Psoas muscle (tissue), 8 donors: ENCODE measurements around the gene CFTR. TPM values are rescaled to one million over a fixed set of nuclear protein-coding genes. Genes with fewer than 3 reads are reported as not detected.
"Not testable (repeated sequence)": the region's sequence is repeated elsewhere in the genome, so short reads cannot be mapped to it uniquely, and the experiment has no call there.

Experiments
- ATAC-seq, 4 donors: fragments of 200-7000 bp; cut with Tn5 transposase; one replicate each; pipeline ENCODE4 v1.9.1; 2020; ENCODE audit warnings: moderate library complexity in 3 of 4, mild to moderate bottlenecking in 2 of 4
- DNase-seq, 2 donors: peaks; one replicate each; pipeline ENCODE4 v3.0.0-alpha.2; 2020
- H3K27ac ChIP-seq: fragments of 200-600 bp; one replicate; pipeline ENCODE4 v1.8.0; 2022
- H3K27me3 ChIP-seq, 3 donors: fragments of 200-600 bp in 1 of 3; one replicate each; pipeline versions ENCODE4 v1.6.1 to v1.8.0; 2013 to 2022; ENCODE audit warnings: low read length in 2 of 3, mild to moderate bottlenecking in 2 of 3, moderate library complexity in 1 of 3; ENCODE audit not compliant: insufficient read depth in 3 of 3
- H3K36me3 ChIP-seq, 2 donors: fragments of 200-600 bp in 1 of 2; one replicate each; pipeline versions ENCODE4 v1.6.1 to v1.8.0; 2013 to 2022; ENCODE audit warnings: low read depth in 1 of 2, mild to moderate bottlenecking in 1 of 2, moderate library complexity in 1 of 2; ENCODE audit not compliant: insufficient read depth in 1 of 2
- H3K4me1 ChIP-seq: fragments of 200-600 bp; one replicate; pipeline ENCODE4 v1.8.0; 2022
- H3K4me3 ChIP-seq: fragments of 200-600 bp; one replicate; pipeline ENCODE4 v1.8.0; 2022; ENCODE audit warnings: mild to moderate bottlenecking
- H3K9me3 ChIP-seq: fragments of 200-600 bp; one replicate; pipeline ENCODE4 v1.8.0; 2022
- WGBS, 3 donors: extraction: QIAGEN DNeasy Blood & Tissue Kit; methylation state at CpG; one replicate each; pipeline versions ENCODE4 v1.1.6 to v1.1.7; 2013; 5-methylcytosine and 5-hydroxymethylcytosine counted together
- intact Hi-C, 2 donors: fragments of 100-400 bp; cut with DNase I; formaldehyde crosslinking; loops; one replicate each; pipeline versions ENCODE4 v1.11.0 to v1.14.2; 2022
- polyA plus RNA-seq, 3 donors: library from polyadenylated mRNA; stranded (reverse); fragments of 200-250 nt; gene quantifications; one replicate each; pipeline ENCODE4 v1.2.3, GENCODE V29; 2013
- total RNA-seq, 4 donors: library from RNA; stranded (reverse); fragmentation: NEBNext Ultra II Directional in 2 of 4; extraction: Animal tissue kit (Norgen Biotek cat#: 25700) in 2 of 4; gene quantifications; one replicate each; pipeline versions ENCODE4 v1.2.1 to v1.2.4, GENCODE V29; 2021 to 2023
- TF ChIP-seq, protein P1 (sequence below): fragments of 200-600 bp; IDR thresholded peaks from one replicate; pipeline ENCODE4 v1.8.0; 2022; ENCODE audit warnings: antibody characterized with exemption
- donor health status: healthy with polysubstance abuse.
- donor health status: DM: no; HTN: no; CAD: no; lungs with moderate emphysema.
- donor health status: Bipolar disorder and iron deficiency.
- donor health status: healthy.
- donor health status: DM: yes; HTN: yes; CAD: no.
- donor health status: DM: no; HTN: no; CAD: no.
- donor health status: DM: no; HTN: no; CAD: no.
- donor health status: DM: yes; HTN: yes; CAD: no.

Gene CFTR
- total and polyA plus RNA-seq, 7 donors: 0.01 to 0.06 TPM; not detected in 5

DNA sequence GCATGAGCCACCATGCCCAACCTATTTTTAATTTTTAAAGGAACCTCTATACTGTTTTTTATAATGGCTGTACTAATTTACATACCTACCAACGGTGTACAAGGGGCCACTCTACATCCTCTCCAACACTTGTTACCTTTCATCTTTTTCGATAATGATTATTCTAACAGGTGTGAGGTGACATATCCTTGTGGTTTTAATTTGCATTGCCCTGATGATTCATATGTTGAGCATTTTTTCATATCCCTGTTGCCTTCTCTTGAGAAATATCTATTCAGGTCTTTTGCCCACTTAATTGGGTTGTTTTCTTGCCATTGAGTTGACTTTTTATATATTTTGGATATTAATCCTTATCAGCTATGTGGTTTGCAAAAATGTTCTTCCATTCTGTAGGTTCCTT lies 226.4 kb downstream of the CFTR start:
- Histone ChIP-seq H3K4me3 (no peak overlapping the region), H3K27ac (no peak overlapping the region), H3K4me1 (no peaks in the 10 kb centered on the region), H3K36me3 (no peaks in the 10 kb centered on the region), H3K27me3 (no peaks in the 10 kb centered on the region), H3K9me3 (no peaks in the 10 kb centered on the region)
- ATAC-seq: no peak
- DNase-seq: no peak
- TF ChIP-seq, protein P1, sequence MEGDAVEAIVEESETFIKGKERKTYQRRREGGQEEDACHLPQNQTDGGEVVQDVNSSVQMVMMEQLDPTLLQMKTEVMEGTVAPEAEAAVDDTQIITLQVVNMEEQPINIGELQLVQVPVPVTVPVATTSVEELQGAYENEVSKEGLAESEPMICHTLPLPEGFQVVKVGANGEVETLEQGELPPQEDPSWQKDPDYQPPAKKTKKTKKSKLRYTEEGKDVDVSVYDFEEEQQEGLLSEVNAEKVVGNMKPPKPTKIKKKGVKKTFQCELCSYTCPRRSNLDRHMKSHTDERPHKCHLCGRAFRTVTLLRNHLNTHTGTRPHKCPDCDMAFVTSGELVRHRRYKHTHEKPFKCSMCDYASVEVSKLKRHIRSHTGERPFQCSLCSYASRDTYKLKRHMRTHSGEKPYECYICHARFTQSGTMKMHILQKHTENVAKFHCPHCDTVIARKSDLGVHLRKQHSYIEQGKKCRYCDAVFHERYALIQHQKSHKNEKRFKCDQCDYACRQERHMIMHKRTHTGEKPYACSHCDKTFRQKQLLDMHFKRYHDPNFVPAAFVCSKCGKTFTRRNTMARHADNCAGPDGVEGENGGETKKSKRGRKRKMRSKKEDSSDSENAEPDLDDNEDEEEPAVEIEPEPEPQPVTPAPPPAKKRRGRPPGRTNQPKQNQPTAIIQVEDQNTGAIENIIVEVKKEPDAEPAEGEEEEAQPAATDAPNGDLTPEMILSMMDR: no peak
- WGBS, 3 donors: 66 to 74% (median 72%) methylated on average over 2 of the region's 2 CpGs
- intact Hi-C loops: no loop called here

DNA sequence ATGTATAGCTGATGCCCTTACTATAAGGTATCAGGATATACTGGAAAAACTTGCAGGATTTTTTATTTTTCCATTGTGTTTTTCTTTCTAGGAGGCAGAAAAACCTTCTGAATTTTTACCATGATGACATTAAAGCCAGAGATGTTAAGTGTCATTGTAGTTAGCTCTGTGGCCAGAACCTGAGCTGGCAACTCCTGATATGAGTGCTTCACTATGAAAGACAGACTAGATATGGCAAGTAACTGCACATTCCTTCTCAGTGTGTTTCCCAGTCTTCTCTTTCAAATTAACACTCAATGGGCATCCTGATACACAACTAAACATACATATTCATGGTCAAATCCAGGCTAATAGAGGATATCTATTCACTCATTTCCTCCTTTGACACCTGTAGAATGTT lies 227.3 kb downstream of the CFTR start:
- intact Hi-C loops: no loop called here
- Histone ChIP-seq H3K27ac (no peak overlapping the region), H3K4me1 (no peaks in the 10 kb centered on the region), H3K36me3 (no peaks in the 10 kb centered on the region), H3K4me3 (no peak overlapping the region), H3K9me3 (no peaks in the 10 kb centered on the region), H3K27me3 (no peaks in the 10 kb centered on the region)
- TF ChIP-seq, protein P1: no peak
- no peak for ATAC-seq
- DNase-seq: no peak

DNA sequence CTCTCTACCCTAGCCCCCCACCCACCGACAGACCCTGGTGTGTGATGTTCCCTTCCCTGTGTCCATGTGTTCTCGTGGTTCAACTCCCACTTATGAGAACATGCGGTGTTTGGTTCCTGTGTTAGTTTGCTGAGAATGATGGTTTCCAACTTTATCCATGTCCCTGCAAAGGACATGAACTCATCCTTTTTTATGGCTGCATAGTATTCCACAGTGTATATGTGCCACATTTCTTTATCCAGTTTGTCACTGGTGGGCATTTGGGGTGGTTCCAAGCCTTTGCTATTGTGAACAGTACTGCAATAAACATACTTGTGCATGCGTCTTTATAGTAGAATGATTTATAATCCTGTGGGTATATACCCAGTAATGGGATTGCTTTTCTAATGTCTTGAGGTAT lies 228.3 kb downstream of the CFTR start:
- ATAC-seq, DNase-seq, intact Hi-C loops, H3K4me1 ChIP-seq, H3K36me3 ChIP-seq, H3K27me3 ChIP-seq, H3K4me3 ChIP-seq, H3K27ac ChIP-seq, H3K9me3 ChIP-seq: not testable (repeated sequence)
- 64 to 96% (median 94%) methylated on average over 4 of the region's 4 CpGs for WGBS, 3 donors

DNA sequence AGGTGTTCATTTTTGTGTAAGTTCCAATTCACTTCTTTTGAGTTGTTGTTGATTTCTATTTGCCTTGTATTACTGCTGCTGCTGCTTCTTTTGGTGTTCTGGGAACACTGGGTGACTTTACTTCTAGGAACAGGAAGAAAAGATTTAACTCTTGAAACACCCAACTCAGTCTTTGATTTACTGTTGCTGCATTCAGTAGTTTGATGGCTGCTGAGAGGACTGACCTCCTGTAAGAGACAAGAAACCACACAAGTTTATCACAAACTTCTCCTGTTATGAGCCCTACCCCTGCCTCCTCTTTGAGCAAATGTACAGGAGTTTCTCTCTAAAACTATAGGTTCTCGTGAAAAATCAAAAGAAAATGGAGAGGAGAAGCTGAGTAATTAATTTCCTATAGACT lies 231.7 kb downstream of the CFTR start:
- no peaks in the 10 kb centered on the region for H3K27me3 ChIP-seq
- no peak for ATAC-seq
- no peak for DNase-seq
- no peaks in the 10 kb centered on the region for H3K36me3 ChIP-seq
- TF ChIP-seq, protein P1: no peak
- H3K27ac ChIP-seq: no peak overlapping the region
- H3K9me3 ChIP-seq: no peaks in the 10 kb centered on the region
- H3K4me3 ChIP-seq: no peak overlapping the region
- intact Hi-C loops: no loop called here
- 74 to 86% (median 78%) methylated on average over 1 of the region's 1 CpG for WGBS, 3 donors
- H3K4me1 ChIP-seq: no peaks in the 10 kb centered on the region

DNA sequence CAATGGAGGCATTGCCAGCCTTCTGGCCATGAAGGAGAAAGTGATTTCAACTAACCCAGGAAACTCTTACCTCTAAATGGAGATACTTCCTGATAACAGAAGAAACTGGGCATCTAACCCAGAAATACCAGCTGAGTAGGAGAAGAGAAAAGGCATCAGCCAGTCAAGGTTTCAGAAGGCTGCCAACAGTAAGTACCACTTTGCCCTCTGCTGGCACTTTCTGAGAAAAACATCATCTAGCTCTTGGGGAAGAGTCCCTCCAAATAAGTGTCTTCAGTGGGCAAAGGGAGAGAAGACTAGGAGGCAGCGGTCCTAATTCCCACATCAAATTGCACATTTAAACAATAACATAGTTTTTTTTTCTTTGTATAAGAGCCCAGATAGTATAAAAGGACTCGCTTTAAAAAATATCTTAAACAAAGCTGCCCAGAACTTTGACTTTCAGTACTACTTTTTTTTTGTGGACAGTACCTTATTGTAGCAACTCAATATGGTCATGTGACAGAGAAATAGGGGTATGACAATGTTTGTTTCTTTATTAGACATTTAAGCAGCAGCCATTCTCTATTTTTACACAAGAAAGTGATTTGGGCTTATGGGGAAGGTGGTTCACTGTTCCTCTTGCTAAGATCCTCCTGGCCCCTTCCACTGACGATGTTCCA lies 236.1 kb downstream of the CFTR start:
- intact Hi-C loops: no loop called here
- Histone ChIP-seq H3K4me1 (no peaks in the 10 kb centered on the region), H3K4me3 (no peak overlapping the region), H3K27ac (no peak overlapping the region), H3K27me3 (no peaks in the 10 kb centered on the region), H3K9me3 (no peaks in the 10 kb centered on the region), H3K36me3 (no peaks in the 10 kb centered on the region)
- TF ChIP-seq, protein P1: peak; percentile 22
- DNase-seq (no peak), ATAC-seq (no peak)
- WGBS, 3 donors: 58 to 66% (median 61%) methylated on average over 3 of the region's 3 CpGs
